IPS DF 19.7 (cell line): ENCODE results near the gene HYAL2.

ENCODE experiments used
- DNase-seq: peaks from one replicate; pipeline ENCODE4 v3.0.0-alpha.2; 2013; ENCODE audit warnings: low read depth, low spot score

HYAL2 gene, protein sequence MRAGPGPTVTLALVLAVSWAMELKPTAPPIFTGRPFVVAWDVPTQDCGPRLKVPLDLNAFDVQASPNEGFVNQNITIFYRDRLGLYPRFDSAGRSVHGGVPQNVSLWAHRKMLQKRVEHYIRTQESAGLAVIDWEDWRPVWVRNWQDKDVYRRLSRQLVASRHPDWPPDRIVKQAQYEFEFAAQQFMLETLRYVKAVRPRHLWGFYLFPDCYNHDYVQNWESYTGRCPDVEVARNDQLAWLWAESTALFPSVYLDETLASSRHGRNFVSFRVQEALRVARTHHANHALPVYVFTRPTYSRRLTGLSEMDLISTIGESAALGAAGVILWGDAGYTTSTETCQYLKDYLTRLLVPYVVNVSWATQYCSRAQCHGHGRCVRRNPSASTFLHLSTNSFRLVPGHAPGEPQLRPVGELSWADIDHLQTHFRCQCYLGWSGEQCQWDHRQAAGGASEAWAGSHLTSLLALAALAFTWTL

DNA sequence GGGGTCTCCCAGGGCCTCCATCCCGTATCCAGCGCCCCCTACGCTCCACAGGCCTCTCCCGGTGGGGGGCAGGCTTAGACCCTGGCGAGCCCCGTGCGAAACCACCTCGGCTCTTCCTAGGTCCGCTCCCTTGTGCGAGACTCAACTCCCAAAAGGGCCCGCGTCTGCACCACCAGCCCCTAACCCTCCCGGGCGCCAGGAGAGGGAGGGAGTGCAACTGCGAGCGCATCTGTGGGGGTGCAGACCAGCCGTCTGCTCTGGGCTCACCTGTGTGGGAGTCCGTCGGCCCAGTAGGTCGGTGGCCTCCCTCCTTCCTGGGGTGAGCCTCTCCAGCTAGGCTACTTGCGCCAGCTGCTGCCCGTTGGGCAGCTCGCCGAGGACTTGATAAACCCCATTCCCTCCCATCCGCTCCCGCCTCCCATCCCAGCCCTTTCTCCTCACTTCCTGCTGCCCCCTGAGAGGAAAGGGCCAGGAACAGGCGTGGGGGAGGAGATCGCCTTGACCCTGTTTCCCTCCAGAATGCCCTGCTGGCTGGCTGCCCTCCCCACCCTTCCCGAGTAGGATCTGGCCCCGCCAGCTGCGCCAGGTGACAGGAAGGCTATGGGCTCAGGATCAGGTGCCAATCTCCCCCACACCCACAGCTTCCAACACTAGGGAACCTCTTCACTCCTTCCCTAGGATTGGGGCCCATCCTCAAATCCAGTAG is at the start of gene HYAL2:
Gene HYAL2, minus strand, starts transcription at position 360 of the 706 bp plus-strand sequence. CDS start 2,256 bp downstream, outside the sequence.
- DNase-seq: no peak

DNA sequence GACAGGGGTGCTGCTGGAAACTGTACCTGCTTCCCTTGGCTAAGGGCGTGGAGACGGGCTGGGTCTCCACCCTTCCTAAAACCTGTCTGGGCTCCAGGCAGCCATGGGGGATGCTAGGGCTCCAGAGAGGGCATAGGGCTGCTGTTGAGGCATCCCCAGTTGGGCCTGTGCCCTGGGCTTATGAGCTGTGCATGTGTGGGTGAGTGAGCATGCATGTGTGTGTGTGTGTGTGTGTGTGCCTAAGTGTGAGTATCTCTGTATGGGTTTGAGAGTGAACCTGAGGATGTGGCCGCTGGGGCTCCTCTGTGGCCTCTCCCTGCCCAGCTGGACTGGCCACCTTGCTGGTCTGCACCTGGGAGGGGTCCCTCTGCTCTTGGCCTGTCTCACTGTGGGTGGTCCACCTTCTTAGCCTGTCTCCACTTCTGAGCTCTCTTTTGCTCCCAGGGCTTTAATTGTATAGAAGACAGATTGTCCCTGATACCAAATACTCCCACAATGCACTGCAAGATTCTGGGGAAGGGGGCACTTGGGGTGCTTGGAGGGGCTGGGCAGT is 48.7 kb upstream of the HYAL2 start:
- no peak for DNase-seq

DNA sequence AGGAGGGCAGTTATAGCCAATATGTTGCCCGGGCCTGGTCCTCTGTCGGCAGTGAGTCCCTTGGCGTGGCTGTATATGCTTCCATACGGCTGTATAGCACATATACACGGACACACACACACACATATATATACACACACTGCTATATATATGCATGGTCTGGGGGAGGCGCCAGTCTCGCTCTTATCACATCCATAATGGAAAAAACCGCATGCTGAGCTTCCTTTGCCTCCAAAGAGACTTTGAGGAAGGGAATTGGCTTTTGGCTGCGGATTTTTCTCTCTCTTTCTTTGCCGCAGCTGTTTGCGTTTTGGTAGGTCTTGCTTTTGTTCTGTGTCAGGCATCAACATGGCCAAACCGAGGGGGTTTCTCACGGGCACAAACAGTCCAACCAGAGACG is 48.0 kb upstream of the HYAL2 start:
- DNase-seq: no peak

DNA sequence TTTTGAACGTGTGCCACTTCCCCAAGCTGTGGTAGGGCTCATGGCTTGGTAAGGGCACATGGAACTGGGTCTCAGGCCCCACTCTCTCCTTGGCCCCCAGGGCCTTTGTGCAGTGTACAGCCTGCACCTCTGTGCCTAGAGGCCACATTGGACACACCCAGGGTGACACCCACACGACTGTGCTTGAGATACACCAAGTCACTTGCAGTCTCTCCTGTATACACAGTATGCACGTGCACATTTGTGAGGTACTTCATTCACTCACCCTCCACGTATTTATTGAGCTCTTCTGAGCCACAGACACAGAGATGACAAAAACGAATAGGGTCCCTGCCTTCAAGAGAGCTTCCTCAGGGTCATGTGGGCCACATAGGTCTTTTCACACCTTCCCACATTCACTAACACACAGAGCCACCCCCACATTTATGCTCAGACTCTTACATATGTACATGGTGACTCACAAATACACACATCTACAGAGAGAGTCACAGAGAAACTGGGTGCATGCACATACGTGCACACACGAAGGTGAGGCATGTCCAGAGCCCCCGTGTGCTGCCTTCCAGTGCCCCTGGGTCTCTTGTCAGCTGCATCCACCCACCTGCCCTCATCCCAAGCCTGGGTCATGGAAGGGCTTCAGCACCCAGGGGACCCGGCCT is 46.6 kb upstream of the HYAL2 start:
- DNase-seq: no peak

DNA sequence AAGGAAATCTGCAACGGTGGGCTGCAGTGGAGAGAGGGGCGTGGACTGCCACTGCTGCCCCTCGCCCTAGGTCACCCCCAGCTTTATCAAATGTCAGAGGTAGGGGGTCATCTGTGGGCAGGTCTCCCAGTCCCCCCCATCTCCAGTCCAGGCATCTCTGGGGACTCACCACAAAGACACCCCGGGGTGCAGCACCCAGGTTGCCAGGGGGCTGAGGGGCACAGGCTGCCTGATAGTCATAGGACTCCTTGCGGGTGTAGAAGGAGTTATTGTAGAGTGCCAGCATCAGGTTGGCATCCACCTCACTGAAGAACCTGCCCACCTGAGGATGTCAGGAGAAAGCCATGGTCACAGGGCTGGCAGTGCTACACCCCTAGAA is 43.3 kb upstream of the HYAL2 start:
- no peak for DNase-seq

DNA sequence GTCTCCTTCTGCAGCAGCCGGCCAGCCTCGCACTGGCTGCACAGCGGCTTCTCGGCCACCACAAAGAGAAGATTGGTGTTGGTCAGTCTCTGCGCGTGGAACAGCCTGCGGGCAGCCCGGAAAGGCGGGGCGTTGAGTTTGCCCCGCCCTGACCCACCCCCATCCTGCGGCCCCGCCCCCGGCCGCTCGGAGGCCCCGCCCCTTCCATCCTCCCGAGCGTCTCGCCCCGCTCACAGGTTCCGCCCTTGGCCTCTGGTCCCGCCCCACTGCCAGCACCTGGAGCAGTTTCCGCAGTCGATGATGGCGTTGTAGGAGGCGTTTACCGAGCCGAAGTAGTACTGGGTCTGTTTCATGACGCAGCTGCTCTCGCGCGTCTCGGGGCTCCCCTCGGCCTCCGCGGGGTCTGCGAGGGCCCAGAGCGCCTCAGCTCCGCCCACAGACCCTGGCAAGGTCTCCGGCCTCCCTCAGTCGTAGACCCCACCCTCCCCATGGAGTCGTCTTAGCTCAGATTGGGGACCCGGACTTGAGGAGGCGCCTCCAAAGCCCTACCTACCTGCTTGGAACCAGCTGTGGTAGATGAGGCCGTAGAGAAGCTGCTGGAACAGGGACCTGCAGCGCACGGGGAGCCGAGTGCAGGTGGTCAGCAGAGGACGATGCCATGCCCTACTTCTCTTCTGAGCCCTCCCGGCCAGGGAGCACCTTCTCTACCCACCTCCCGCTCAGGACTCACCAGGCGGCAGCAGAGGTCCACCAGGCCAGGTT is 42.7 kb upstream of the HYAL2 start:
- no peak for DNase-seq

DNA sequence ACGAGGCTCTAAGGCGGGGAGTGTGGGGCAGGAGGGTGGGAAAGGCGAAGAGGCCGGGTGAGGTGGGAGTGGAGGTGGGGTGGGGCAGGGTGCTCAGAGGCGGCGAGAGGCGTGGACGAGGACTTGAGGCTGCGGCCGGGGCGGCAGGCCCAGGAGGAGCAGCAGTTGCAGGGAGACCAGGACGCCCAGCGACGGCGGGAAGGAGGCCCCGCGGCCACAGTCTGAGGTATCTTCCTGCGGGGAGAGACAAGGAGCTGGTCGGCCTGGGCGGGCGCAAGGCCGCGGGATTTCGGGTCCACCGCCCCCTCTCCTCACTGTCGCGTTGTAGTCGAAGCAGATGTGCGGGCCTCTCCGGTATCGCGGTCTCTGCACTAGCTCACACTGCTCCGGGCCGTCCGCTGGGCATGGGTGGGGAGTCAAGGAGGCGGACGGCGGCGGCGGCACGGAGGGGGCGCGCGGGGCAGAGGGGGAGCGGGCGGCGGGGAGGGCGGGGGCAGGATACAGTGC is 42.1 kb upstream of the HYAL2 start:
- no peak for DNase-seq

DNA sequence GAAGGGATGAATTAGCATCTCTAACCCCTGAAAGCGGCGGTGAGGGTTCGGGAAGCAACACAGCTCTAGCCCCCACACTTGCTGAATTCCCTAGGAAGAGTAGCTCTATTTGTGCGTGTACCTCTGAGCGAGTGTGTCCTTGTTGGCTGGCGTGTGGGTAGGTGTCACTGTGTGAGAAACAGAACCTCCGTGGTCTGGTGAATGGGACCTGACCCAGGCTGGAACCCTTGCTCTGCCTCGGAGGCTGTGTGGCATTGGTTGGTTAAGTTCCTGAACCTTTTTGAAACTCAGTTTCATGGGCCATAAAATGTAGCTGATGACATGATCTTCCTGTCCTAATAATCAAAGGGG is 37.2 kb upstream of the HYAL2 start:
- no peak for DNase-seq

DNA sequence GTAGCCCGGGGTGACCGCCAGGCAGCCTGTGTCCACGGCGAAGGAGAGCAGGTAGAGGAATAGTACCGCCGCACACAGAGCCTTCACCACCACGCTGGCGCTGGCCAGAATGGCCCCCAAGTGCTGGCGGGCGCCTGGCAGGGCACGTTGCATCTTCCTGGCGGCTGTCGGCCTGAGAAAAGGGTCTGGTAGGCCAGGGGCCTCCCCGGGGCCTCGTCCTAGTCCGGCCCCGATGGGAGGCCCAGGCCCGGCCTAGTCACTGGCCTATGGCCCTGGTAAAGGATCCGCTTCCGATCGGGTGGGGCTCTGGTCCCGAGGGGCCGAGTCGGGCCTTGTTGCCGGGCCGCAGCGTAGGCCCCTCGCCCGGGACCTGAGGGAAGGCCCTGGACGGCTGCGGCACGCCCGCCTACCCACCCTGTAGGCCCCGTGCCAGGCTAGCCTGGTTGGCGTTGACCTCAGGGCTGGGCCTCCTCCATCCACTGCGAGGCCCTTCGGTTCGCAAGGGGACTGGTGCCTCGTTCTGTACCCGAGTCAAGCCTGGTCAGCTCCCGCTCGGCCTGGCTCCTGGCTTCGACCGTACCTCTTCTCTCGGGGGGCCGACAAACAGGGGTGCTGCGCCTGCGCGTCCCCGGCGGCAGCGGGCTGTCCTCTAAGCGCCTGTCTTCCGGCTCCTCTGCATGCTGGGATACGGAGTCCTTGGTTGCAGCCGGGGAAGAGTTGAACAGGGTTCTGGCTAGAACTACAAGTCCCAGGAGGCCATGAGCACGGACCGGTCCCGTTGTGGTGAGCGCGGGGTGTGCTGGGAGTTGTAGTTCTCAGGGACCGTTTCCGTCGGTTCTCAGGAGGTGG is 36.6 kb upstream of the HYAL2 start, which contains the start of gene TMEM115:
Gene TMEM115, minus strand, starts transcription at position 611 of the 849 bp plus-strand sequence. Its CDS starts 458 bp downstream, at position 153.
- DNase-seq: peak; percentile 99

DNA sequence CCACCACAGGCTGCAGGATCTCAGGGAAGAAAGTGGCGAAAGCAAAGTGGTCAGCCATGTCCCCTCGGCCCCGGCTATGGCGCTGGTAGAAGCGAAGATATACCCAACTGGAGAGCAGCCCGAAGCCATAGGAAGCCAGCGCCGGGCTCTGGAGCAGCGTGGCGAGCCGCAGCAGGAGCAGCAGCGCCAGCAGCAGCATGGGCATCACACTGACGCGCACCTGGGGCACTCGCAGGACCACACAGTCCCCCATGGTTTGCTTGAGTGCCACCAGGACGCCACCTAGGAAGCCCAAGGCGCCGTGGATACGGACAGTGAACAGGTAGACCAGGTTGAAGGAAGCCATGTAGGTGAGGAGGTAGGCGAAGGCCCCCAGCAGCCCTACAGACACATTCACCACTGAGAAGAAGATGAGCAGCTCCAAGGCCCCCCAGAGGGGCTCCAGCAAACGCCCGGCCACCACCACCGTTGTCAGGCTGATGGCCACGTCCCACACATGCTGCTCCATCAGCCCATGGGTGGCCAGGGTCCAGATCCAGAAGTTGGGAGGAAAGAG is 35.9 kb upstream of the HYAL2 start:
- no peak for DNase-seq

DNA sequence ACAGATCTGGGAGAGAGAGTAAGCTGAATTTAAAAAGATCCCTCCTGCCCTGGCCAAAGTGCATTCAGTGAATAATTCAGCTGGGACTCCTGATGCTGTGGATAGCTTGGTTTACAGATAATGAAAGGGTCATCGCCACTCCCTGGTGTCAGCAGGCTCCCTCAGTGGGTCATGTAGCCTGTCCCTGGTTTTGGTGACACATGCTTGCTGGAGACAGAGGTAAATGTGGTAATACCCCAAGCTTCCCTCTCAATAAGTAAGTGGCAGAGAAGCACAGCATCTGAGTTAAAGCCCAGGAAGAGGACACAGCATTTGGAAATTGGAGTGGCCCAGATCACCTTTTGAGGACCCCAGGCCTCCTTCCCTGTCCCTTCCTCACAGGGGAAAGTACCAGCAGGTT is 34.9 kb upstream of the HYAL2 start:
- no peak for DNase-seq

DNA sequence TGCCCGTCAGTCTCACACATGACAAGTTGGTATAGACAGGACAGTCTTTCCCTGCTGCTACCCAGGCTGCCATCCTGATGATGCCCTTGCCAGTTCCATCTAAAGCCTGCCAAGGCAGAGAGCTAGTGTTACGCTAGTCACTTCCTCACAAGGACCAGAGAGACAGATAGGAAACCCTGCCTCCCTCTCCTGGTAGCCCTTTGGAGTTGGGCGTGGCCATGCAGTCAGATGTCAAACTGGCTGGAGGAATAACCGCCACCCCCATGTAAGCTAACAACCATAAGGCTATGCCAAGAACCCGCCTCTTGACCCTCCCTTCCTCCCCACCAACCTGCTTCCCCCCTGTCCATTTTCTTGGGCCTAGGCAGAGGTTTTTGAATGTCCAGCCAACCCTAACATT is 34.0 kb upstream of the HYAL2 start:
- DNase-seq: no peak

DNA sequence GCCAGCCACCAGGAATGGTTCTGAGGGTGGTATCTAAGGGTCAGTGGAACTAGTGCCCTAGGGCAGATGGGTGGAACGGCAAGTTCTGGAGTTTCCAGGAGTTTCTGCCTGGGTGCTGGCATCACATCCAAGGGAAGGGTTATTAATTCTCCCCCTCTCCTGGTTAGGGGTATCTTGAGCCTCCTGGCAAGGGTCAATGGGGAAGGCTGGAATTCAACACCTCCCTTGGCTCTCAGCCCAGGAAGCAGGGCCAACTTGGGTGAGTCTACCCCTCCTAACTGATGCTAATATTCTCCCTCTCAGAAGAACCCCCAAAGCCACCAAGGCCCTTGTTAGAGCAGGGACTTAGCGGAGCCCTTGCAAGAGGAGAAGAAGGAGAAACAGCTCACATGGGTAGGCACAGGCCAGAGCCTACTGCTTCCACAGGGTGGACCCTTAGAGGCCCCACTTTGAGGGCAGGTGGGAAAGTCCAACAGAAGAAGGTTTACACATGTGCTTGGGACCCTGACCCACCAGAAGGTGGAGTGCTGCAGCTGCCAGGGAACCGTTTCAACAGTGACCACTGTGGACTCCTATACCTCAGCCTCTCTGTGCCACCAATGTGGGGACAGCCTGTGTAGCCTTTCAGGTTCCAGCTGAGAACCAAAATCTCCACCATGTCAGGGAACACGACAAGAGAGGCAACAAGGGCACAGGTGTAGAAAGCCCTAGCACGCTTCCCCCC is 33.4 kb upstream of the HYAL2 start:
- no peak for DNase-seq

DNA sequence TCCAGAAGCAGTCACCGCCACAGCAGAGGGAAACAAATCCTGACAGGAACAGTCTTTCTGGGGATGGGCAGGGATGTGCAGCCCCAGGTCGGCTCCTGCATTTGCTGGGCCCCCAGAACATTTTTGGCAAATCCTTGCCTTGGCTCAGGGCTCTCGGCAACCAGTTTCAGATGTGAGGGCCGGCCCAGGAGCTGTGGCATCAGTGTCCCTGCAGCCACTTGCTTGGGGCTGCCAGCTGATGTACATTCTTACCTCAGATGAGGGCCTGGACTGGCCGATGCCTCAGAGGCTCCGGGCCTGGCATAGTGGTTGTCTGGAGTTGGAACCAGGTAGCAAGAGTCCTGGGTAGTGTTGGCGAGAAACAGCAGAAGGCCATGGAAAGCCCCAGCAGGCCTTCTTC is 32.3 kb upstream of the HYAL2 start:
- DNase-seq: no peak

DNA sequence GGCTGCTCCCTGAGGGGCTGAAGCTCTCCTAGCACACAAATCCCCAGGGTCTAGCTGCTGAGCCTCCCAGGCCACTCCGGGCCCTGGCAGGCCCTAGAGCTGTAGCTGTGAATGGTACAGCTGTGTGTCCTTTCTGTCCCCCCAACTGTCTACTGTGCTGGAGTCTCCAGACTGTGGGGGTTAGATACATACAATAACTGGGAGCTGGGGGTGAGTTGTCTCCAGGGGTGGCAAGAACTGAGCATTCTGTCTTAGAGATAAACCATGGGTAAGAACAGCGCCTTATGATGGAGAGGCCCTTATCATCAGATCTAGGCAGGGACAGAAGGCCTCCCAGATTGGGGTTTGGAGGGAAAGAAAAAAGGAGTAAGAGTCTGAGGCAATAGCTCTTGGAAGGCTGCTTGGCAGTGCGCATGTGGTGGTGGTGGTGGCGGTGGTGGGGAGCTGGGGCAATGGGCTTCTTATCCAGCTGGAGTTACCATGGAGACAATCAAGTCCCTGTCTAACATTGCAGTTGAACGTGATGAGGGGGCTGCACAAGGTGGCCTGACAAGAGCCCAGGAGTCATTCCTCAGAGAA is 31.7 kb upstream of the HYAL2 start:
- DNase-seq: no peak

DNA sequence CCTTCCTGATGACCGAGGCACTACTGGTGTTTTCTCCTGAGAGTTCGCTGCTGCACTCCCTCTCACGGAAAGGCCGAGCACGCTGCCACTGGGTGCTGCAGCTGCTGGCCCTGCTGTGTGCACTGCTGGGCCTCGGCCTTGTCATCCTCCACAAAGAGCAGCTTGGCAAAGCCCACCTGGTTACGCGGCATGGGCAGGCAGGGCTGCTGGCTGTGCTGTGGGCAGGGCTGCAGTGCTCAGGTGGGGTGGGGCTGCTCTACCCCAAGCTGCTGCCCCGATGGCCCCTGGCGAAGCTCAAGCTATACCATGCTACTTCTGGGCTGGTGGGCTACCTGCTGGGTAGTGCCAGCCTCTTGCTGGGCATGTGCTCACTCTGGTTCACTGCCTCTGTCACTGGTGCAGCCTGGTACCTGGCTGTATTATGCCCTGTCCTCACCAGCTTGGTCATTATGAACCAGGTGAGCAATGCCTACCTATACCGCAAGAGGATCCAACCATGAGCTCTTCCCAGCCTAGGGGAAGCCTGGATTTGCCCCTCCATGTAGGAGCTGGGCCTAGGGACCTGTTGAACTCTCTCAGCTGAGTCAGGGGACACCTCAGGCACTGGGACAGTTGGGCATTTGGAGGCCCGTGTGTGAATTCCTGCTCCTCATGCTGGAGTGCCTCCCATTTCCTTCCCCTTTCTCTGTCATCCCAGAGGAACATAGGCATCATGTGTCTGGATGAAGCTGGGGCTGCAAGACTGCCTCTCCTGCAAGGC is 30.9 kb upstream of the HYAL2 start:
- no peak for DNase-seq

DNA sequence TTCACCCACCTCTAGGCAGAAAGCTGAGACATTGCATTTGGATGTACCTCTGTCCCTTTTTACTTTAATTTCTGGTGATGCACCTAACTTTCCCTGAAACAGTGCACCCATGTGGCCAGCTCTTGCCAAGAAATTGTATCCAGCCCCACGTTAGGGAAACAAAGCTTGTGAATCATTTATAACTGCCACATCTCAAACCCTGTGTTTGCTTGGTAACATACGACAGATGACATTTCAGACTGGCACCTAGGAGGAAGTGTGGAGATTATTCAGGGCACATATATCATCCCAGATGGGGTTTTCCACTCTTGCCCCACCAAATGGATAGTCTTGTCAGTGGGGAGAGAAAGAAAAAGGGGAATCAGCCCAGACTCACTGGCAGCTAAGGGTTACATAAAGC is 30.2 kb upstream of the HYAL2 start:
- no peak for DNase-seq

DNA sequence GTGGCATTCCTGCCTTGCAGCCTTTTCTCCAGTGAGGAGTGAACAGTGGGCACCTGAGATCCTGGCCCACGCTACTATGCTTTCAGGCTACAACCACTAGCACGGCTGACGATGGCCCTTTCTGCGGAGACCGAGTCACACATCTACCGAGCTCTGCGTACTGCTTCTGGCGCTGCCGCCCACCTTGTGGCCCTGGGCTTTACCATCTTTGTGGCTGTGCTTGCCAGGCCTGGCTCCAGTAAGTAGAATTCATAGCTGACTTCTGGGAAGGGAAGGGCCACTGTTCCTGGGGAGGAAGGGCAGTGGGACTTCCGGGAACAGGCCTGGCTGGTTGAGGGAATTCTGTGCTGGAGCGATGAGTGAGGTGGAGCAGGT is 28.8 kb upstream of the HYAL2 start:
- no peak for DNase-seq
